Hepatocyte (in vitro differentiated cells): ENCODE results near the gene RIF1. TPM values are rescaled to one million over a fixed set of nuclear protein-coding genes. Genes with fewer than 3 reads are reported as not detected.

Experiments
- DNase-seq: peaks from one replicate; pipeline ENCODE4 v3.0.0-alpha.2; 2016; ENCODE audit warnings: low spot score
- H2AFZ ChIP-seq: fragments of 200-600 bp; sonication (generic); 2 replicates; pipeline ENCODE4 v1.6.0; 2016; ENCODE audit warnings: antibody characterized with exemption, mild to moderate bottlenecking
- H3K27ac ChIP-seq: fragments of 200-600 bp; sonication (generic); 2 replicates; pipeline ENCODE4 v1.5.1; 2016; ENCODE audit warnings: mild to moderate bottlenecking
- H3K27me3 ChIP-seq: fragments of 200-600 bp; sonication (generic); 2 replicates; pipeline ENCODE4 v1.6.1; 2016
- H3K36me3 ChIP-seq: fragments of 200-600 bp; sonication (generic); replicated peaks from 2 replicates; pipeline ENCODE4 v1.5.1; 2016; ENCODE audit warnings: low read depth; ENCODE audit not compliant: insufficient read depth
- H3K4me1 ChIP-seq: fragments of 200-600 bp; sonication (generic); 2 replicates; pipeline ENCODE4 v1.5.1; 2016; ENCODE audit warnings: mild to moderate bottlenecking, moderate library complexity; ENCODE audit not compliant: insufficient read depth
- H3K4me2 ChIP-seq: fragments of 200-600 bp; sonication (generic); 2 replicates; pipeline ENCODE4 v1.6.0; 2016
- H3K4me3 ChIP-seq: fragments of 200-600 bp; sonication (generic); 2 replicates; pipeline ENCODE4 v1.5.1; 2016; ENCODE audit warnings: mild to moderate bottlenecking
- H3K79me2 ChIP-seq: fragments of 200-600 bp; sonication (generic); 2 replicates; pipeline ENCODE4 v1.6.0; 2017; ENCODE audit warnings: mild to moderate bottlenecking
- H3K9me2 ChIP-seq: fragments of 200-600 bp; sonication (generic); replicated peaks from 2 replicates; pipeline ENCODE4 v1.6.0; 2017; ENCODE audit warnings: mild to moderate bottlenecking; ENCODE audit not compliant: insufficient read depth
- H3K9me3 ChIP-seq: fragments of 200-600 bp; sonication (generic); 2 replicates; pipeline ENCODE4 v1.5.1; 2016; ENCODE audit warnings: low read depth, mild to moderate bottlenecking
- H4K20me1 ChIP-seq: fragments of 200-600 bp; sonication (generic); 2 replicates; pipeline ENCODE4 v1.6.0; 2016; ENCODE audit warnings: mild to moderate bottlenecking; ENCODE audit not compliant: insufficient read depth, poor library complexity, severe bottlenecking
- EZH2 ChIP-seq: fragments of 200-600 bp; sonication (generic); IDR thresholded peaks from 2 replicates; pipeline ENCODE4 v1.6.1; 2016; ENCODE audit warnings: antibody characterized with exemption, mild to moderate bottlenecking, borderline replicate concordance
- EZH2phosphoT487 ChIP-seq: fragments of 200-600 bp; sonication (generic); IDR thresholded peaks from one replicate; pipeline ENCODE4 v1.6.1; 2018; ENCODE audit warnings: antibody characterized with exemption, mild to moderate bottlenecking, low read depth, moderate library complexity; ENCODE audit not compliant: unreplicated experiment, severe bottlenecking
- WGBS: methylation state at CpG from one replicate; pipeline ENCODE4 v1.1.6; 2016; ENCODE audit warnings: low lambda C conversion rate; ENCODE audit errors: missing lambda C conversion rate; 5-methylcytosine and 5-hydroxymethylcytosine counted together
- polyA plus RNA-seq: library from polyadenylated mRNA; unstranded; fragments of >200 nt; fragmentation: Nextera tagmentation; extraction: Ambion mirVana; gene quantifications from 2 replicates; pipeline ENCODE4 v1.2.1, GENCODE V29; 2016
- total RNA-seq: library from RNA; depleted of rRNA; stranded (reverse); fragments of >200 nt; gene quantifications from 2 replicates; pipeline ENCODE4 v1.2.3, GENCODE V29; 2014
- TF ChIP-seq, protein P1 (sequence below): fragments of 200-600 bp; sonication (generic); IDR thresholded peaks from 2 replicates; pipeline ENCODE4 v1.5.1; 2016; ENCODE audit warnings: antibody characterized with exemption, mild to moderate bottlenecking; ENCODE audit not compliant: poor library complexity

RIF1 gene
- total and polyA plus RNA-seq, 2 experiments from 2014 or later: 12.7 to 30.8 TPM

DNA sequence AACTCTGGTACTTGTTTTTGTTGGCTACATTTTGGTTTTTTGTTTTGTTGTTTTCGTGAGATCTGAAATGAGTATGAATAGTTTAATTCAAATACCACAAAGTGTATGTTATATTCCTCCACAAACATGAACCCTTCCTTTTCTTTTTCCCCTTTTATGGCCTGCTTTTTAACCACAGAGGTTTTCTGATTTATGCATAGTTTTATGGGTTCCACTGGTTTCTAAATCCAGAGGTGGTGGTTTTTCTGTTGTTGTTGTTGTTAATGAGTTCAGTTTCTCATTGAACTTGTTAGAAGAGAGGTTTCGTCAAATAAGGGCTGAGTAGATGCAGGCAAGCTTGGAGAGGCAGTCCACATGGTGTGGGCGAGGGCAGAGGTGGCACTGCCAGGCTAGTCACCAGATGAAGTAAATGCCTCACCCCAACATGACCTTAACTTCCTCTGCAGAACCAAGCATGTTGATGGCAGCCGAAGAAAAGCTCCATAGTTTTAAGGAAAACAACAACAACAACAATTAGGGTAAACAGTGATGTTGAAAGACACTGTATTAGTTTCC is 72.5 kb downstream of the RIF1 start:
- no peak overlapping the region for H3K27ac ChIP-seq
- no peak overlapping the region for H3K4me2 ChIP-seq
- no peaks in the 10 kb centered on the region for H3K9me3 ChIP-seq
- 83% methylated on average over 4 of the region's 4 CpGs for WGBS
- no peaks in the 10 kb centered on the region for H3K79me2 ChIP-seq
- no peaks in the 10 kb centered on the region for H3K27me3 ChIP-seq
- DNase-seq: no peak
- H3K4me1 ChIP-seq: no peaks in the 10 kb centered on the region
- H4K20me1 ChIP-seq: no peaks in the 10 kb centered on the region
- TF ChIP-seq EZH2phosphoT487 (no peak), EZH2 (no peak)
- TF ChIP-seq, protein P1, sequence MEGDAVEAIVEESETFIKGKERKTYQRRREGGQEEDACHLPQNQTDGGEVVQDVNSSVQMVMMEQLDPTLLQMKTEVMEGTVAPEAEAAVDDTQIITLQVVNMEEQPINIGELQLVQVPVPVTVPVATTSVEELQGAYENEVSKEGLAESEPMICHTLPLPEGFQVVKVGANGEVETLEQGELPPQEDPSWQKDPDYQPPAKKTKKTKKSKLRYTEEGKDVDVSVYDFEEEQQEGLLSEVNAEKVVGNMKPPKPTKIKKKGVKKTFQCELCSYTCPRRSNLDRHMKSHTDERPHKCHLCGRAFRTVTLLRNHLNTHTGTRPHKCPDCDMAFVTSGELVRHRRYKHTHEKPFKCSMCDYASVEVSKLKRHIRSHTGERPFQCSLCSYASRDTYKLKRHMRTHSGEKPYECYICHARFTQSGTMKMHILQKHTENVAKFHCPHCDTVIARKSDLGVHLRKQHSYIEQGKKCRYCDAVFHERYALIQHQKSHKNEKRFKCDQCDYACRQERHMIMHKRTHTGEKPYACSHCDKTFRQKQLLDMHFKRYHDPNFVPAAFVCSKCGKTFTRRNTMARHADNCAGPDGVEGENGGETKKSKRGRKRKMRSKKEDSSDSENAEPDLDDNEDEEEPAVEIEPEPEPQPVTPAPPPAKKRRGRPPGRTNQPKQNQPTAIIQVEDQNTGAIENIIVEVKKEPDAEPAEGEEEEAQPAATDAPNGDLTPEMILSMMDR: no peak
- no peak overlapping the region for H3K4me3 ChIP-seq
- no peaks in the 10 kb centered on the region for H3K36me3 ChIP-seq
- H3K9me2 ChIP-seq: no peaks in the 10 kb centered on the region
- no peak overlapping the region for H2AFZ ChIP-seq

DNA sequence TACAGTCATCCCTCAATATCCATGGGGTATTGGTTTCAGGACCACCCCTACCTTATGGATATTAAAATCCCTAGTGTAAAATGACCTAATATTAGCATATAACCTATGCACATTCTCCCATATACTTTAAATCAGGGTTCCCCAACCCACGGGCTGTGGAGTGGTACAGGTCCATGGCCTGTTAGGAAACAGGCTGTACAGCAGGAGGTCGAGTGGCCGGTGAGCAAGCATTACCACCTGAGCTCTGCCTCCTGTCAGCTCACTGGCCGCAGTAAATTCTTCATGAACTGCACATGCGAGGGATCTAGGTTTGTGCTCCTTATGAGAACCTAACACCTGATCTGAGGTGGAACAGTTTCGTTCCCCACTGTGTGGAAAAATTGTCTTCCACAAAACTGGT is 73.8 kb downstream of the RIF1 start:
- DNase-seq: no peak
- Histone ChIP-seq H4K20me1 (no peaks in the 10 kb centered on the region), H3K9me3 (no peaks in the 10 kb centered on the region), H3K27me3 (no peaks in the 10 kb centered on the region), H3K79me2 (no peaks in the 10 kb centered on the region), H3K4me1 (no peaks in the 10 kb centered on the region), H2AFZ (no peak overlapping the region), H3K4me3 (no peak overlapping the region), H3K36me3 (no peaks in the 10 kb centered on the region), H3K4me2 (no peak overlapping the region), H3K9me2 (no peaks in the 10 kb centered on the region), H3K27ac (no peak overlapping the region)
- no peak for TF ChIP-seq EZH2
- TF ChIP-seq, protein P1: no peak
- TF ChIP-seq EZH2phosphoT487: no peak
- WGBS: 93% methylated on average over 6 of the region's 6 CpGs

- H3K4me3 ChIP-seq: no peak overlapping the region
These were observed 74.4 kb downstream of the RIF1 start for GRCh38 chr2:151484100-151484499.

More at GRCh38 chr2:151484100-151484499, 74.4 kb downstream of the RIF1 start:
- H3K4me1 ChIP-seq: no peaks in the 10 kb centered on the region
- H3K27me3 ChIP-seq: no peaks in the 10 kb centered on the region
- H3K9me3 ChIP-seq: no peaks in the 10 kb centered on the region
- H4K20me1 ChIP-seq: no peaks in the 10 kb centered on the region
- H3K79me2 ChIP-seq: no peaks in the 10 kb centered on the region
- no peak overlapping the region for H3K27ac ChIP-seq
- TF ChIP-seq EZH2 (no peak), EZH2phosphoT487 (no peak)
- TF ChIP-seq, protein P1: no peak
- no peaks in the 10 kb centered on the region for H3K9me2 ChIP-seq
- DNase-seq: no peak
- no peak overlapping the region for H2AFZ ChIP-seq
- WGBS: 95% methylated on average over 4 of the region's 4 CpGs
- no peak overlapping the region for H3K4me2 ChIP-seq
- no peaks in the 10 kb centered on the region for H3K36me3 ChIP-seq
